NAMALWA (cell line): ENCODE results near the gene GGCX.

Experiments used
- DNase-seq: peaks from one replicate; pipeline ENCODE4 v3.0.0-alpha.2; 2015; ENCODE audit warnings: low spot score

GGCX gene

DNA sequence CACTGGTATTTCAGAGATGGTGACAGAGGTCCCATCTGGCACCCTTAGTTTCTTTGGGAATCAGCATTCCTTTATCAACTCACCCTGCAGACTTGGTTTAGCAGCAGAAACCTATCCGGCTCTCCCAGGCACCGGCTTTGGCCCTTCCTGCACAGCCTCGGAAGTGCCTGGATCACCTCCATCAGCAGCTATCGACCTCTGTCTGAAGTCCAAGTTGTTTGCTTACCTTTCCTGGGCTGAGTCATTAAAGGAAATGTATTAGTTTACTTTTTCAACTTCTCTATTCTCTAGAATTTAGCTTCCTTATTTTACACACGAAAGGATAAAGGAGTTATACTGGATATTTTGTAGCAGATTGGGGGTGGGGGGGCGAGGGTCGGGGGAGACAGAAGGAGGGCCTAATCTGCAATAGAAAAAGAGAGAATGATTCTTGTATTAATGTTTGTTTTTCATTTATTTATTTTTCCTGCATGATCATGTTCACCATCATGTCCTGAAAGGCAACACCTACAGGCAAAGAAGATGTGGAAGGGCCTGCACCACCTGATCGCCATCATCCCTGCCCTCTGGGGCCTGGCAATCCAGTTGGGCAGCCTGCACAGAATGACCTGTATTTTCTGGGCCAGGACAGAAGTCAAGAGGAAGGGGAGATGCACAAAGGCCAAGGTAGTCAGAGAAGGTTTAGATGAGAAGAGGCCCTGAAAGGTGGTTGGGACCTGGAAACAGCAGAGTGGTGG lies 44.5 kb downstream of the GGCX start:
- DNase-seq, result no peak

DNA sequence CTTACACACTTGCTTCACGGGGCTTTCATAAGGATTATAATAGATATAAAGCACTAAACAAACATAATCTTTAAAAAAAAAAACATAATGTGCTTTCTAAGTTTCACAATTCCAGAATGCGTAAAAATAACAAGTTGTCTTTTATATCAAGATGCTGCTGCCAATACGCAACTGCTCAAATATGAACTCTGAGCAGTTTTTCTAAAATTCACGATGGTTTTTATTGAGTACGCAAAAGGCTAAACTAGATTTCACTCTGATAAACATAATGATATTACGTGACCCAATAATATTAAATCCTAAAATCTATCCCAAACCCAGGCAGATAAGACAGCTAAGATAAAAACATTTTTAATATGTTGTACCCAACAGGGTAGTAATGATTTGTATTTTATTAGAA lies 47.0 kb downstream of the GGCX start:
- DNase-seq, result no peak

DNA sequence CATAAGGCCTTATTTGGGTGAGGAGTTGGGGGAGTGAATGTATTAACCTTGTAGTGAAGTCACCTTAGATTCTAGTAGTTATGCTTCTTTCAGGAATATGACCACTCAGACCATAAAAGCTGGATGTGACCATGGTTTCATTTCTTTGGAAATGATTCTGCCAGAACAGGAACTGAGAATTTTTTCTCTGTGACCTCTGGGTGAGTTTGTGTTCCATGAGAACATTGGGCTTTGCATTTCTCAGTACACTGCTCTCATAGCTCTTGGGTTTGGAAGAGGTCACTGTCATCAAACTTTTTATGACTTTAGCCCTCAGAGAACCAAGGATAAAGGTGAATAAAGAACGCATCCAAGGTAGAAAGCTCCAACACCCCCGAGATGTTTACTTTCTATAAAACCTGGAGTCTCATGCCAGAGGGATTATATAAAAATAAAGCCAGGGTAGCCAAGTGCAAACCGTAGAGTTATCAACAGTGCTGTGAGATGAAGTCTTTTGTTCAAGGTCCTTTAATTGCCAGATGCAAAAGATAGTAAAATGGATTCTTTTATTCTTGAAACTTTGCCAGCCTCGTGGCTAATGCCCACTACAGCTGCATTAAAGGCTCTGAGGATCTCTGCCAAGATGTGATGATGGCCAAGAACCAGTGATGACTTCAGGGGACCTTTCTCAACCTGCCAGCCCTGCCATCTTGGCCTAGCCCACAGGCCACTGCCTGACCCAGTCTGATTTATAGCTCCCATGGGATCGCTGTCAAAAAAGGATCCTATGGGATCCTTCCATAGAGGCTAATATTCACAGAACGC lies 50.1 kb downstream of the GGCX start:
- DNase-seq, result no peak

DNA sequence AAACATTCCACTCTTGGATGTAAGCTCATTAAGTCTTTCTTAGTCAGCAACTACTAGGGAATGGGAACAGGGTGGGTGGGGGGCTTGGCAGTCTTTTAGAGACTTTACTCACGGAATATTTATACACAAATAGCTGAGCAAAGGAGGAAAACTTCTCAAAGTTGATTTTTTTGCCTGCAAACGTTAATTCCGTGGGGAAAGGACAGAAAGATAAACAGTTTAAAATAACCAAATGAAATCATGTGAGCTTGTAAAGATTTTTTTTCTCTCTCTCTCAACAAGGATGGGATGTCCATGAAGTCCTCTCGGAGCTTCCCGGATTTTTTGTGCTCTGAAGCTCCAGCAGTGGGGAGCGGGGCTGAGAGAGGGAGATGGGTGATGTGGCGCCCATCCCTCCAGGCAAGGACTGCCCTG lies 54.5 kb downstream of the GGCX start:
- no peak for DNase-seq

DNA sequence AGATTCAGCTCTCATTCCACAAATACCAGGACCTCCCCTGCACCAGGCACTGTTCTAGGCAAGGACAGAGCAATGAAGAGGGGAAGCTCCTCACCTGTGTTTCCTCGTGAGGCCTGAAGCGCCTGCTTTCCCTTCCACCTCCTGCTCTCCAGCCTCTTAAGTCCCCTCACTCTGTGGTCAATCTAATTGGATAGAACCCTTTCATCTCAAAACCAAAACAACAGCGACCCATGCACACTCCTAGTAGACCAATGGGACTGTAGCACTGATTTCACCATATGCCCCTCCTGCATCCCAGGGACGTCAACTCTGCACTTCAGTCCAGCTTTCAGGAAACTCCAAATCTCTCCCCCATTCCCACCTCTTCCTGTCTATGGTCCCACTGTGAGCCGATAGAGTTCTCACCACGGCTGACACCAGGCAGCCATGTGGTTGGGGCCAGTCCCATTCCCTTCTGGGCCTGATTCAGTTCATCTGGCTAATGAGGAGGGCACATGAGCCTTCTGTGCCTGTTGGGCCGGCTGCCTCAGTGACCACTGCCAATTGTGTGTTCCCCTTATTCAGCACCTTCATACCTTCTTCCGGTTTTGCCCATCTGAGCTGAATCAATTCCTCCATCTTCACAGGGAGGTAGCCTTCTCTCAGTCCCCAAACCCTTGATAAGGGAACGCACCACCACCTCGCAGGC lies 55.6 kb downstream of the GGCX start:
- DNase-seq, result no peak

DNA sequence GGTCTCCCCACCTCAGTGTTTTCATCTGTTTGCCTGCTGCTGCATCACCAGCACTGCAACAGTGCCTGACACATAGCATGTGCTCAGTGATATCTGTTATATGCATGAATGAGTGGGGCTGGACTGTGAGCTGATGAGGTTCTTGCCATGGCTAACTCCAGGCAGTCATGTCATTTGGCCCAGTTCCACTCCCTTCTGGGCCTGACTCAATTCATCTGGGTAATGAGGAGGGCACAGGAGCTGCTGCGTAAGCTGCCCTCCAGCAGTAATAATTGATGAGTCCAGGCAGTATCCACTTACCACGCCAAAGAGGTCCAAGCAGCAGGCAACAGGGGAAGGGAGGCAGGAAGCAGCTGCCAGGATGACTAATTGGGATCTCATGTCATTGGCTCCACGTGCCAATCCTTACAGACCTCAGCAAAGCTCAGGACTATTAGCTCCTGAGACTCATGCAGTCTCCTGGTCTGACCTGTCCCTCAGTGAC lies 56.5 kb downstream of the GGCX start:
- no peak for DNase-seq

DNA sequence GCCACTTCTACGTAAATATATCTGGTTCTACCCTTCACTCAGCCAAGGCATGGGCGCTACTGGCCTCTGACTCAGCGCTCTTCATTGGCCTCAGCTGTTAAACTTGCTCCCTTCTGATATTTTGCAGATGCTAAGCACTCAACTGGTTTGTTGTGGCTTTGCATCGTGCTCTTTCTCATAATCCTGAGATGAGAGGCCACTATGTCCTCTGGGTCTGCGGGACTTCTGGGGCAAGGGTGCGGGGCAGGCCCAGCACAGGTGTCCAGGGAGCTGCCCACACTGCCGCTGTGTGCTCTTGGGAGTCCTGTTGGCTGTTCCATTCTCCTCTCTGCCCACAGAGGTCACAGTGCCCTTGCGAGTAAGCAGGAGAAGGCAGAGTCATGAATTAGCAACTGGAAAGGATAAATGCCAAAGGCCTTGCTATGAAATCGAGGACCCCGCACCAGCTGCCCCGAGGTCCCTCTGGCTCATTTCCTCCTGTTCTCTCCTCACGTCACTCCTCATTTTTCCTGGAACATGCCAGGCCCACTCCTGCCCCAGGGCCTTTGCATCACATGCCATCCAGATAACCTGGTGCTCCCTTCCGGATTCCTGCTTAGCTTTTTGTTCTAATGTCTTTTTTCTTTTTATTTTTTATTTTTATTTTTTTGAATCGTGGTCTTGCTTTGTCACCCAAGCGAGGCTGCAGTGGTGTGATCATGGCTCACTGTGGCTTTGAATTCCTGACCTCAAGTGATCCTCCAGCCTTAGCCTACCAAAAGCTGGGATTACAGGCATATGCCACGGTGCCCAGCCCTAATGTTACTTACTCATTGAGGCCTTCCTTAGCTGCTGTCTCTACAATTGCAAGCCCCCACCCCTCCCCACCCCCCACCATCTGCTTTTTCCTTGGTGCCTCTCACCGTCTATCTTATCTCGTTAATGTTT lies 57.2 kb downstream of the GGCX start:
- no peak for DNase-seq

DNA sequence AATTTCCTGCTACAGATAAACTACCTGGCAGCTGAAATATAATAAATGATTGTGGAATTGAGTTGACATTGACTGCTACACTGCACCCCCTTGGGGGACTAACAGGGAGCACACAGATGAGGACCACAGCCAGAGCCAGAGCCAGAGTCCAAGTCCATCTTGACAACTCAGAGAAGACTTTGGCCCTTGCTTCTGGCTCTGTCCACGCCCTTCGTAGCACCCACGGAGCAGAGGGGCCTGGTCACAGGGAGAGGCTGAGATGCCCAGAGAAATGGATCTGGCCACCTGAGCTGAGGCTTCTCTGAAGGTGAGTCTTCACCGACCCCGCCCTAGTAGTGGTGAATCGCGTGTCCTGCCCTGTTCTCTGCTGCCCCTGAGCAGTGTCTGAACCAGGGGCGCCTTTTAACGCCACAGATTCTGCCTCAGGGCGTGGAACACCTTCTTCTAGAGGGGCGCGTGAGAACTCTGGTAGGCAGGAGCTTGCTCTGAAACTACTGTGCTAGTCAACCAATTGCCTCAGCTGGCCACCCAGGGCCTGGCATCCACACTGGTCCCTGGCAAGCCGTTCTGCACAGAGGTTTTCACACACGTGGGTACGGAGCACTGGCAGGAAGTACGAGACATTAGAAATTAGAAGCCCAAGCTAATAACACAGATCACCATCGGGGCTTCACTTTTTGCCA lies 58.0 kb downstream of the GGCX start:
- DNase-seq, result no peak

DNA sequence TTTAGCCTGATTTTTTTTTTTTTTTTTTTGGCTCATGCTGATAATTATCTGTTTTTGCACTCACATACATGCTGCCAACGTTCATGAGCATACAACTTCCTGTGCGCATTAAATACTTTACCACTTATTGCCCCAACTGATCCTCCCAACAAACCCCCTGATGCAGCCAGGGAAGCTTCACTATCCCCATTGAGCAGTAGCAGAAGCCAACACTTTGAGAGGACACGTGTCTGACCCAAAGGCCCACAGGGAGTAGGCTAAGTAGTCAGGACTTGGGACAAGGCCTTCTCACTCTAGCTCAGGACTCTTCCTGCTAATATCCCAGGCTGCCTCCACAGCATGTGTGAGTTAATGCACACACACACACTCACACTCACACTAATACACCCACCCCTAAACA lies 58.6 kb downstream of the GGCX start:
- no peak for DNase-seq

DNA sequence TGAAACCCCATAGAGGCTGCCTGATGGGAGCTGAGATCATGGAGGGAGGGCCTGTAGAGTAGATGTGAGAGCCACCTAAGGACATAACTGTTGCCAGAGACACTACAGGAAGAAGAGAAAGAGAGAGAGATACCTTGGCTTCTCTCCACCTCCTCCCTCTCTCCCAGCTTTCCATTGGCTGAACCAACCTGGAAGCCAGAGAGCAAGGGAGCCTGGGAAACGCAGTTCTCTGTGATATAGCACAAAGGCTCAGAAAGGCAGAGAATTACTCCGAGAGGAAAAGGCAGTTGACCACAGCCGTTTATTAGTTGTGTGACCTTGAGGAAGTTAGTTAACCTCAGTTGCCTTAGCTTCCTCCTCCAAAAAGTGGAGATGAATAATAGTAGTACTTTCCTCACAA lies 60.0 kb downstream of the GGCX start:
- DNase-seq, result no peak

DNA sequence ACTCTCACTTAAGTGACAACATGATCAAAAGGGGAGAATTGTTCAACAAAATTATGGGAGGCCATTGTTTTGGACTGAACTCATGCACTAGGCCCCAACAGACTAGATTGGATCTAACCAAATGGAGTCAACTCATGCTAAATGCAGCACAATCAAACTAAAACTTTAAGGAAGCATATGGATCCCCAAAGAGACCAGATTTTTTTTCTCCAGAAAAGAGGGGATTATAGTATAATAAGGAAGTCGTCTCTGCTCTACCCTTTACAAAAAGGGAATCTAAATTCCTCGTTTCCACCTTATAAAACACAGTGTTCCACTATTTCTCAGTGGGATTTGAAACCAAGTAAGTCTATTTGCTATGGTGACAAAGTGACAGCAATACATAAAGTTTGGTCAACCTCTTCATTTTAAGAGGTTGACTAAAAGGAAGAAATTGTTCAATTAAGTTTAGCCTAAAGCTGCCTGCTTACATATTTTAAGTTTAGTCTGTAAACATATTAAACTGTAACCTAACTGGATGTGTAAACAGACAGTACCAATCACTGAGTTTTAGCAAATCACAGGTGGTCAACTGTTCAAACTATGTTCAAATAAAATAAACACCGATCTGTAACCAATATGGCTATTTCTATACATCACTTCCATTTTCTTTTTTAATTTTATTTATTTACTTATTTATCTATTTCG lies 63.2 kb downstream of the GGCX start:
- no peak for DNase-seq

DNA sequence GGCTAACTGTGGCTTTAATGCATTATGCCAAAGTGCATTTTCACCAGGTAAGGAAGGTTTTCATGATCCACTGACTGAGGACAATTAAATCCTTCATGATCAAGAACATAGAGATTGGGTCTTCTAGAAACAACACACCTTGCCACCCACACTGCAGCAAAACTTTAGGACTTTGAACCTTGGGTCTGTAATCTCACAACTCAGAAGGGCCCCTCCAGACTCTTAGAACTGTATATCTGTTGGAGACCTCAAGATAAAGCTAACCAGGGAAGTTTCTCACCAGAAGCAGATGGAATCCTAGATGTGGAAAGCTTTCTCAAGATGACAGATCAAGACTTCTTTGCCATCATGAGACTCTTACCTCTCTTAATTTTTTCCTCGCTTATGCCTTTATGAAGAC lies 64.9 kb downstream of the GGCX start:
- no peak for DNase-seq
